ENCODE data around the gene BTBD2.

The BTBD2 gene

DNA sequence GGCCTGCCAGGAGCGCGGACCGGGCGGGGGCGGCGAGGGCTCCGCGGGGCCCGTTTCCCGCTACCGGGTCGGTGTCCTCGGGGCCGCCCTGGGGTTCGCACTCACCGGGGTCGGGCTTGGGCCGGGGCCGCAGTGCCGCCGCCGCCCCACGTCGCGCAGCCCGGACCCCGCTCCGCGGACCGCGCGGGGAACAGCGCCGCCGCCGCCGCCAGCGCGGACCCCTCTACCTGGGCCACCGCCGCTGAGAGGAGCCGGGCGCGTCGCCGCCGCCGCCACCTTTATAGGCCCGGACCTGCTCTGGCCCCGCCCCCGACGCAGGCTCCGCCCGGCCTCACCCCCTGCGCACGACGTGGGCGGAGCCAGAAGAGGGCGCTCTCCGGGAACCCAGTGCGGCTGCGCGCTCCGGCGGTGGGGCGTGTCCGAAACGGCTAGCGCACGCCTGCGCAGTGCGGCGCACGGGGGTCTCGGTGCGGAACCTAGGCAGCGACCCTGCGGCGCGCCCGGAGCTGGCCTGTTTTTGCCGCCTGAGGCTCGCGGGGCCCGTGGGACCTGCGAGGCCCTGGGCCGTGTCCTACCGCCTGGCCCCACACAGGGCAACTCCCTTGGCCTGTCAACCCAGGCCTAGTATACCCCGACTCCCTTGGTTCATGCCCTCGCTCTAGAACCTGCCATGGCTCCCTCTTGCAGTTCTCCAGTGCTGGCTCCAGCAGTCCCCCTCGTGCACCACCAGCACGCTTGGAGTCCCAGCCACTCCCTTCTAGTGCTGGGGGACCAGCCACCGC lies 35.7 kb upstream of the BTBD2 start, which contains the start of gene MKNK2:
TSS of gene MKNK2 (minus strand) at position 254 of the 782 bp plus-strand sequence. CDS start 393 bp downstream, outside the sequence.
- peak; percentile 92 to 94 for DNase-seq (ENCODE audit: low read depth in 2 of 2)

DNA sequence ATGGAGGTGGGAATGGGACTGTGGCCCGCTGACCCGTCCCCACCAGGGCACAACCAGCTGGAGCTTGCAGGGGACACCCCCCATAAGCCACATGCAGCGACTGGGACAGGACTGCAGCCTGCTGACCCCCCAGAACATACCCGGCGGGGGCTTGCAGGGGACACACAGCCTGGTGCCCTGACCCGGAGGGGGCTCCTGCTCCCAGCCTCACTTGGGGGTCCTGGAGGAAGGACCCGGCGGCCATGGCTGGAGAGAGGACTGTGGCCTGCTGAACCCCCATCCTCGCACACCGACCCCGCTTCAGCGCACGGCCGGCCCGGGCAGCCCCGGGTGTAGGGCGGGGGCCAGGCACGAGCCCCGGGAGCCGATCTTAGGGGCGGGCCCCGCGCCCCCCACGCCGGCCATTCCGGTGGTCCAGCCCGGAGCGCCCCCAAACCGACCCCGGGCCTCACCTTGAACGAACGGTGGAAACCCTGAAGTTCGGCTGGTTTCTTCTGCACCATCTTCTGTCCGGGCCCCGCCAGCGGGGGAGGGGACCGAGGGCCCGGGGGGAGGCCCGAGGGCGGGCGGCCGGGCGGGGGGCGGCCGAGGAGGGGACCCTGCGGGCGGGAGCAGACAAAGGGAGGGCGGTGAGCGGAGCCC lies 35.0 kb upstream of the BTBD2 start:
- no peak for DNase-seq (ENCODE audit: low read depth in 2 of 2)

GRCh38 chr19:2049741-2050348 lies 34.3 kb upstream of the BTBD2 start:
- DNase-seq (ENCODE audit: low read depth in 2 of 2), result no peak

- DNase-seq (ENCODE audit: low read depth in 2 of 2), result no peak
Measured at GRCh38 chr19:2048959-2049740, 33.6 kb upstream of the BTBD2 start.

DNA sequence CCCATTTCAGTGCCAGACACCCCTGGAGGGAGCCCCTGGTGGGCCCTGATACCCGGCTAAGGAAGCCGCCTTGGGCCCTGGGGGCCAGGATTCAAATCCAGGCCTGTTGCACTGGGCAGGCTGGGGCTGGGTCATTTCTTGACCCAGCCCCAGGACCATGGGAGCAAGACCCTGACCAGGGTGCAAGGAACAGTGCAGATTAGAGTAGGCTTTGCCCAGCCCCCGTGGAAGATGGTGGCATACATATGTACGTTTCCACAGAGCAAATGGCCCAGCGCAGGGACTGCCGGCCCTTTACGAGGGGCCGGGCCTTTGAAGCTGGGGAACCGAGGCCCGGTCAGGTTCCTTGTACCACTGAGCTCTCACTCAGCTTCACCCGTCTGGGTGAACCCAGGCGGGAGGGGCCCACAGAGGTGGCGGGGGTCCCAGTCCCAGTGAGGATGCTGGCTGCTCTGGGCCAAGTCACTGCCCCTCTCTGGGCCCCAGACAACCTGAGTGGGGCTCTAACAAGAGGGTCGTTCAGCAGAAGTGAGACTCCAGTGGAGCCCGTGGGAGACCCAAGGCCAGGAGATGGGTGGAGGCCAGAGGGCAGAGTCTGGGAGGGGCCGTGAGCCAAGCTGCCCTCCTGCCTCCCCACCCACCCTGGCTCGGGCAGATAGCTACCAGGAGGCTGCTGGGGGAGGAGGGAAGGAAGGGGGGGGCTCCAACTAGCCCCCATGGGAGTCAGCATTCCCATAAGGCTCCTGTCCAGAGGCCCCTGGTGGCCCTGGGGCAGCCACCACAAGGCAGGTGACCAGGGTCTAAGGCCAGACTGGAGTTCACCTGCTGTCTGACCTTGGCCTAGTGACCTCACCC lies 32.8 kb upstream of the BTBD2 start:
- DNase-seq (ENCODE audit: low read depth in 2 of 2), result no peak

GRCh38 chr19:2047449-2048103 lies 32.1 kb upstream of the BTBD2 start:
- no peak for DNase-seq (ENCODE audit: low read depth in 2 of 2)

GRCh38 chr19:2047076-2047448 lies 31.5 kb upstream of the BTBD2 start:
- no peak for DNase-seq (ENCODE audit: low read depth in 2 of 2)

GRCh38 chr19:2046046-2046907 lies 30.8 kb upstream of the BTBD2 start:
- no peak for DNase-seq (ENCODE audit: low read depth in 2 of 2)

GRCh38 chr19:2045501-2046045 lies 30.1 kb upstream of the BTBD2 start:
- no peak for DNase-seq (ENCODE audit: low read depth in 2 of 2)

DNA sequence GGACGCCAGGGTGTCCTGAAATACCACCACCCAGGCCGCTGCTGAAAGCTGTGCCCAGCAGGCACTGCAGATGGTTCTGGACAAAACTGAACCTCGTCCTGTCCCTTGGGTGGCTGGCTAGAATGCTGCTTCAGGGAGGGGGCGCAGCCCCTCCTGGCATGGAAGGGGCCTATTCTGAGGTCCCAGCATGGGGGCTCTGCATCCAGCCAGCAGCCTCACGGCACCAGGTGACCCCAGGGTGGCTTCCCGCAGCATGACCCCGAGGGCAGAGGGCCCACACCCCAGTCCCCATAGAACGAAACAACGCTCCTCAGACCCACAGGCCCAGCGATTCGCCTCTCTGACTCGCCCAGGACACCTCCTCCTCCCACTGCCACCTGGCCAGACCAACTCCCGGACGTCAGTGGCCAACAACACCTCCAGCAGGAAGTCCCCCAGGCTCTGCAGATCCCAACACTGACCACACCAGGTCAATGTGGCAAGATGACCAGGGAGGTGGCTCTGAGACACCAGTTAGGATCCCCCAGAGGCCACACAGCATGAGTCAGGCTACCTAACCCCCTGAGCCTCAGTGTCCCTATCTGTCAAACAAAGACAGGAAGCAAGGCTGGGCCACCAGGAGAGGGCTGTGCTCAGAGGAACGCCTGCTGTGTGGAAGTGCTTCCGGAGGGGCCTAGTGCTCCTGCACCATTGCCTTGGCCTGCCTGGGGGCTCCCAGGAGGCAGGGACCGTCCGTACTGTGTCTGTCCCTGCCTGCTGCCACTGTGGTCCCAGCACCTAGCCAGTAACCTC lies 29.4 kb upstream of the BTBD2 start:
- no peak for DNase-seq (ENCODE audit: low read depth in 2 of 2)

- DNase-seq (ENCODE audit: low read depth in 2 of 2), result no peak
Measured at GRCh38 chr19:2043961-2044708, 28.6 kb upstream of the BTBD2 start.

- no peak for DNase-seq (ENCODE audit: low read depth in 2 of 2)
Measured at GRCh38 chr19:2043251-2043641, 27.7 kb upstream of the BTBD2 start.

- DNase-seq (ENCODE audit: low read depth in 2 of 2), result no peak
Measured at GRCh38 chr19:2042485-2043250, 27.2 kb upstream of the BTBD2 start.

DNA sequence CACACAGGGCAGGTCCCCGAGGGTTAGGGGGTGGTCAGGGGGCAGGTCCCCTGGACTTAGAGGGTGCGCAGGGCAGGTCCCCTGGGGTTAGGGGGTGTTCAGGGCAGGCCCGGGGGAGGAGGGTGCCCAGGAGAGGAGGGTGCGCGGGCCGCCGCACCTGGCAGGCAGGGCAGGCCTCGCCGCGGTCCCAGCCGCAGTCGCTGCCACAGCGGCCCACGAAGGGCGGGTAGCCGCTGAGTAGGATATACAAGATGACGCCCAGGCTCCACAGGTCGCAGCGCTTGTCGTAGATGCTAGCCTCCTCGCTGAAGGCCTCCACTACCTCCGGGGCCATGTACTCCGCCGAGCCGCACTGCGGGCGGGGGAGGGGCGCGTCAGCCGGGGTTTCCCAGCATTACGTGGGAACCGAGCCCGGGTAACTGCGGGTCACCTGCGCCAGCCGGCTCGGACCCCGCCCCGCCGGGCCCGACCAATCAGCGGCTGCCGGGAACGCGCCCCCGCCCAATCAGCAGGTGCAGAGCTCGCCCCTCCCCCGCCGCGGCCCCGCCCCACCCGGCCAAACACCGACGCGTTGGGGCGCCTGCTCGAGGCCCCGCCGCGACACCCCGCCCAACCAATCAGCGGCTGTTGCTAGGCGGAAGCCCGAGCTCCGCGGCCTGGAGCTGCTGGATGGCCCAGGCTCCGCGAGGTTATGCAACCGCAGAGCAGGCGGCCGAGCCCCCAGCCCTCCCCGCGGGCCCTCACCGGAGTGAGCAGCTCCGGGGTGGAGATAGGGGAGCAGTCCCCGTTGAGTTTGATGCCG lies 26.4 kb upstream of the BTBD2 start:
- DNase-seq (ENCODE audit: low read depth in 2 of 2), result peak; percentile 98 to 99

- no peak for DNase-seq (ENCODE audit: low read depth in 2 of 2)
Measured at GRCh38 chr19:2041433-2041682, 25.8 kb upstream of the BTBD2 start.

DNA sequence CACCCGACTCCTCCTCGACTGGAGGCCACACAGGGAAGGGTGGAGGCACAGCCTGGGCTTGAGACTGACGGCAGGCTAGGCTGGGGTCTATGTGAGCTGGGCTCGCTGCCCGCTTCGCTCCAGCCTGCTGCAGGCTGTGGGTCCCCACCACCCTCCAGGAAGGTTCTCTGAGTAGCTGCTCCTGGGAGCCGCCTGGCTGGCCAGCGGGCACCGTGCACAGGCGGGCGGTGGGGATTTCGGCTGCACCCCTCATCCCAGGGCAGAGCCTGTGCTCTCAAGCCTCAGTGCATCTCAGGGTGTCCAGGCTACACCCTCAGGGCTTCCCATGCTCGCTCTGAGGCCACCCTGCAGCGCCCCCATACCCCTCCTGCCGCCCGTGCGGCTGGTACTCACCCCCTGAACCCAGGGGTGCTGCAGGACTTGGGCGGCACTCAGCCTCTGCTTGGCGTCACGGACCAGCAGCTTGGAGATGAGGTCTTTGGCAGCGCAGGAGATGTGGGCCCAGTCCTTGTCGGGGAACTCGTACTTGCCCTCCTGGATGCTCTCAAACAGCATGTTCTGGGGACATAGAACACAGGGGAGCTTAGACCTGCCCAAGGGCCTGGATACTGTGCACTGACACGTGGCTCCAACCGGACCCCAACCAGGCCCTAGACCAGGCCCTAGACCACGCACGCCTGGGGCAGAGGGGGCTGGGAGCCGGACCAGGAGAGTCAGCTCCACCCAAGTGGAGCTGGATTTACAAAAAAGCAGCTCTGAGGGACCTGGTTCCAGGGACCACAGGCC lies 25.3 kb upstream of the BTBD2 start:
- no peak for DNase-seq (ENCODE audit: low read depth in 2 of 2)

All from stimulated activated CD4-positive, alpha-beta T cell treated with anti-CD3 and anti-CD28 coated beads, Interleukin-15, amount 100 ng/mL, for 48 hours (primary cell).